ENCODE data around the gene NRG3. TPM values are rescaled to one million over a fixed set of nuclear protein-coding genes. Genes with fewer than 3 reads are reported as not detected.

NRG3 gene
- not detected for polyA plus RNA-seq

GRCh38 chr10:81874875-81875466 lies at the start of gene NRG3:
Gene NRG3 (plus strand): TSS chr10:81875194.
- H3K27me3 Mint-ChIP-seq (ENCODE audit: low read depth in 3 of 3) = peaks cover 4 to 13% (median 6%) of the 10 kb centered on the region in 3 donors
- peaks cover 2 to 30% (median 15%) of the 10 kb centered on the region in 6 donors for H3K9me3 Mint-ChIP-seq
- no peaks in the 10 kb centered on the region for H3K36me3 Mint-ChIP-seq
- peaks cover 0 to 3% of the 10 kb centered on the region in 2 donors for H3K4me1 Mint-ChIP-seq
- DNase-seq = no peak
- peak within 1 kb of the TSS in 3 of 5 donors; percentile 18 to 56 (median 43) for H3K4me3 Mint-ChIP-seq
- H3K27ac Mint-ChIP-seq = no peak within 1 kb of the TSS

- Mint-ChIP-seq H3K4me3 (no peak overlapping the region), H3K27me3 (ENCODE audit: low read depth in 3 of 3) (peaks cover 0 to 2% (median 1%) of the 10 kb centered on the region in 3 donors), H3K4me1 (no peaks in the 10 kb centered on the region), H3K9me3 (peaks cover 4 to 29% (median 11%) of the 10 kb centered on the region in 6 donors), H3K27ac (no peak overlapping the region), H3K36me3 (peaks cover 0 to 3% (median 0%) of the 10 kb centered on the region in 3 donors)
- DNase-seq = no peak
Observed at GRCh38 chr10:81828251-81828650, 46.7 kb upstream of the NRG3 start.

- peaks cover 0 to 2% (median 1%) of the 10 kb centered on the region in 3 donors for H3K27me3 Mint-ChIP-seq (ENCODE audit: low read depth in 3 of 3)
- peaks cover 0 to 3% (median 0%) of the 10 kb centered on the region in 3 donors for H3K36me3 Mint-ChIP-seq
- H3K9me3 Mint-ChIP-seq = peaks cover 4 to 40% (median 12%) of the 10 kb centered on the region in 6 donors
- DNase-seq = no peak
- H3K4me3 Mint-ChIP-seq = no peak overlapping the region
- no peaks in the 10 kb centered on the region for H3K4me1 Mint-ChIP-seq
- H3K27ac Mint-ChIP-seq = no peak overlapping the region
Observed at GRCh38 chr10:81831060-81831459, 43.9 kb upstream of the NRG3 start.

- no peaks in the 10 kb centered on the region for H3K4me1 Mint-ChIP-seq
- H3K27ac Mint-ChIP-seq = no peak overlapping the region
- no peak for DNase-seq
- H3K36me3 Mint-ChIP-seq = no peaks in the 10 kb centered on the region
- H3K4me3 Mint-ChIP-seq = no peak overlapping the region
- peaks cover 0 to 34% (median 7%) of the 10 kb centered on the region in 6 donors for H3K9me3 Mint-ChIP-seq
- H3K27me3 Mint-ChIP-seq (ENCODE audit: low read depth in 3 of 3) = peaks cover 0 to 1% (median 0%) of the 10 kb centered on the region in 3 donors
Observed at GRCh38 chr10:81838950-81839349, 36.0 kb upstream of the NRG3 start.

GRCh38 chr10:81843042-81843441 lies 32.0 kb upstream of the NRG3 start:
- H3K27ac Mint-ChIP-seq = no peak overlapping the region
- no peaks in the 10 kb centered on the region for H3K36me3 Mint-ChIP-seq
- no peak for DNase-seq
- no peak overlapping the region for H3K4me3 Mint-ChIP-seq
- peaks cover 0 to 1% (median 0%) of the 10 kb centered on the region in 3 donors for H3K27me3 Mint-ChIP-seq (ENCODE audit: low read depth in 3 of 3)
- H3K9me3 Mint-ChIP-seq = peaks cover 2 to 12% (median 5%) of the 10 kb centered on the region in 6 donors
- H3K4me1 Mint-ChIP-seq = no peaks in the 10 kb centered on the region

GRCh38 chr10:81847675-81848074 lies 27.3 kb upstream of the NRG3 start:
- H3K4me1 Mint-ChIP-seq = no peaks in the 10 kb centered on the region
- no peak overlapping the region for H3K27ac Mint-ChIP-seq
- peaks cover 0 to 6% (median 2%) of the 10 kb centered on the region in 6 donors for H3K9me3 Mint-ChIP-seq
- H3K27me3 Mint-ChIP-seq (ENCODE audit: low read depth in 3 of 3) = no peaks in the 10 kb centered on the region
- H3K36me3 Mint-ChIP-seq = no peaks in the 10 kb centered on the region
- no peak overlapping the region for H3K4me3 Mint-ChIP-seq
- DNase-seq = no peak

- no peak for DNase-seq
- H3K4me1 Mint-ChIP-seq = no peaks in the 10 kb centered on the region
- peaks cover 2 to 7% (median 3%) of the 10 kb centered on the region in 6 donors for H3K9me3 Mint-ChIP-seq
- H3K36me3 Mint-ChIP-seq = no peaks in the 10 kb centered on the region
- no peak overlapping the region for H3K4me3 Mint-ChIP-seq
- H3K27me3 Mint-ChIP-seq (ENCODE audit: low read depth in 3 of 3) = no peaks in the 10 kb centered on the region
- H3K27ac Mint-ChIP-seq = no peak overlapping the region
Observed at GRCh38 chr10:81848514-81848913, 26.5 kb upstream of the NRG3 start.

- H3K9me3 Mint-ChIP-seq = peaks cover 2 to 11% (median 4%) of the 10 kb centered on the region in 6 donors
- H3K4me3 Mint-ChIP-seq = no peak overlapping the region
- no peaks in the 10 kb centered on the region for H3K36me3 Mint-ChIP-seq
- H3K27ac Mint-ChIP-seq = no peak overlapping the region
- DNase-seq = no peak
- no peaks in the 10 kb centered on the region for H3K4me1 Mint-ChIP-seq
- H3K27me3 Mint-ChIP-seq (ENCODE audit: low read depth in 3 of 3) = no peaks in the 10 kb centered on the region
Observed at GRCh38 chr10:81848931-81849330, 26.1 kb upstream of the NRG3 start.

- no peak for DNase-seq
- Mint-ChIP-seq H3K27ac (no peak overlapping the region), H3K27me3 (ENCODE audit: low read depth in 3 of 3) (no peaks in the 10 kb centered on the region), H3K4me1 (no peaks in the 10 kb centered on the region), H3K4me3 (no peak overlapping the region), H3K36me3 (peaks cover 0 to 8% (median 0%) of the 10 kb centered on the region in 3 donors), H3K9me3 (peaks cover 2 to 48% (median 17%) of the 10 kb centered on the region in 6 donors)
Observed at GRCh38 chr10:81862596-81862995, 12.4 kb upstream of the NRG3 start.

- H3K9me3 Mint-ChIP-seq = peaks cover 4 to 43% (median 16%) of the 10 kb centered on the region in 6 donors
- H3K27ac Mint-ChIP-seq = no peak overlapping the region
- DNase-seq = no peak
- H3K4me1 Mint-ChIP-seq = no peaks in the 10 kb centered on the region
- peaks cover 0 to 8% (median 0%) of the 10 kb centered on the region in 3 donors for H3K36me3 Mint-ChIP-seq
- H3K27me3 Mint-ChIP-seq (ENCODE audit: low read depth in 3 of 3) = no peaks in the 10 kb centered on the region
- no peak overlapping the region for H3K4me3 Mint-ChIP-seq
Observed at GRCh38 chr10:81863771-81864170, 11.2 kb upstream of the NRG3 start.

GRCh38 chr10:81865581-81865980 lies 9.4 kb upstream of the NRG3 start:
- no peak overlapping the region for H3K27ac Mint-ChIP-seq
- H3K9me3 Mint-ChIP-seq = peaks cover under 1 to 40% (median 8%) of the 10 kb centered on the region in 6 donors
- H3K27me3 Mint-ChIP-seq (ENCODE audit: low read depth in 3 of 3) = no peaks in the 10 kb centered on the region
- DNase-seq = no peak
- no peaks in the 10 kb centered on the region for H3K4me1 Mint-ChIP-seq
- peaks cover 0 to 3% (median 0%) of the 10 kb centered on the region in 3 donors for H3K36me3 Mint-ChIP-seq
- H3K4me3 Mint-ChIP-seq = no peak overlapping the region

- peaks cover 0 to 3% (median 0%) of the 10 kb centered on the region in 3 donors for H3K36me3 Mint-ChIP-seq
- H3K4me3 Mint-ChIP-seq = no peak overlapping the region
- H3K27me3 Mint-ChIP-seq (ENCODE audit: low read depth in 3 of 3) = peaks cover 0 to 3% (median 0%) of the 10 kb centered on the region in 3 donors
- no peak for DNase-seq
- no peaks in the 10 kb centered on the region for H3K4me1 Mint-ChIP-seq
- H3K9me3 Mint-ChIP-seq = peaks cover 0 to 33% (median 7%) of the 10 kb centered on the region in 6 donors
- H3K27ac Mint-ChIP-seq = no peak overlapping the region
Observed at GRCh38 chr10:81866753-81867152, 8.2 kb upstream of the NRG3 start.

GRCh38 chr10:81870472-81870871 lies 4.5 kb upstream of the NRG3 start:
- peaks cover 0 to 9% (median 3%) of the 10 kb centered on the region in 3 donors for H3K27me3 Mint-ChIP-seq (ENCODE audit: low read depth in 3 of 3)

GRCh38 chr10:81871558-81871957 lies 3.4 kb upstream of the NRG3 start:
- Mint-ChIP-seq H3K4me1 (peaks cover 0 to 3% of the 10 kb centered on the region in 2 donors), H3K9me3 (peaks cover 2 to 35% (median 12%) of the 10 kb centered on the region in 6 donors), H3K4me3 (no peak overlapping the region), H3K36me3 (no peaks in the 10 kb centered on the region), H3K27me3 (ENCODE audit: low read depth in 3 of 3) (peaks cover 4 to 11% (median 6%) of the 10 kb centered on the region in 3 donors), H3K27ac (no peak overlapping the region)
- no peak for DNase-seq

More at GRCh38 chr10:81870472-81870871, 4.5 kb upstream of the NRG3 start:
- no peaks in the 10 kb centered on the region for H3K4me1 Mint-ChIP-seq
- no peak overlapping the region for H3K27ac Mint-ChIP-seq
- H3K36me3 Mint-ChIP-seq = no peaks in the 10 kb centered on the region
- no peak for DNase-seq
- H3K4me3 Mint-ChIP-seq = no peak overlapping the region
- peaks cover 0 to 28% (median 9%) of the 10 kb centered on the region in 6 donors for H3K9me3 Mint-ChIP-seq
